GM12878 (cell line): Measurements from ENCODE around the gene ICE1. TPM values are rescaled to one million over a fixed set of nuclear protein-coding genes. Genes with fewer than 3 reads are reported as not detected.
A peak's percentile ranks its signal among the peaks of the same experiment; 100 is the strongest.
"Not testable (repeated sequence)": the region's sequence is repeated elsewhere in the genome, so short reads cannot be mapped to it uniquely, and the experiment has no call there.

Experiments
- ATAC-seq: fragments of 200-7000 bp; cut with Tn5 transposase; 3 replicates; pipeline ENCODE4 v1.9.1; 2020; ENCODE audit warnings: mild to moderate bottlenecking, moderate library complexity
- BruUV-seq: library from RNA; stranded (reverse); fragments of 400-500 nt; replicated peaks from 2 replicates; lab custom pipeline; 2021; lab: Mats Ljungman, UMichigan
- CTCF ChIA-PET: fragments of 300-600 bp; sonication (Branson Sonifier 250); formaldehyde crosslinking; extraction: SDS; loops from one replicate; lab custom pipeline; 2021; ENCODE audit warnings: inconsistent platforms; lab: Yijun Ruan, JAX
- POLR2A ChIA-PET: fragments of 350-600 bp; formaldehyde crosslinking; extraction: SDS; loops from one replicate; lab custom pipeline; 2021; ENCODE audit warnings: inconsistent platforms; lab: Charles Lee
- RAD21 ChIA-PET: fragments of 300-600 bp; sonication (Branson Sonifier 250); formaldehyde crosslinking; loops from one replicate; lab custom pipeline; 2023; ENCODE audit warnings: antibody characterized with exemption; ENCODE audit not compliant: unreplicated experiment; lab: Charles Lee
- SMC1A ChIA-PET: fragments of 300-600 bp; sonication (Branson Sonifier 250); formaldehyde crosslinking; loops from one replicate; lab custom pipeline; 2023; ENCODE audit not compliant: unreplicated experiment, uncharacterized antibody; lab: Charles Lee
- DNase-seq: peaks from one replicate; pipeline ENCODE4 v3.0.0-alpha.2; 2011; ENCODE audit warnings: low read depth, low spot score
- FAIRE-seq: peaks from 3 replicates; lab custom pipeline; 2011; peaks lifted over from hg19 to GRCh38; lab: Jason Lieb, UNC
- H2AFZ ChIP-seq: 2 replicates; pipeline ENCODE4 v1.6.0; 2011; ENCODE audit warnings: low read depth, low read length, control low read depth; ENCODE audit not compliant: control insufficient read depth
- H3K27ac ChIP-seq: 2 replicates; pipeline ENCODE4 v1.5.1; 2011; ENCODE audit warnings: control low read depth; ENCODE audit not compliant: control insufficient read depth, insufficient read depth
- H3K27me3 ChIP-seq, 2 experiments: replicated peaks in 1 of 2; 2 replicates each; pipeline versions ENCODE4 v1.6.0 to v1.6.1; 2011; ENCODE audit warnings: low read length in 1 of 2; ENCODE audit not compliant: control insufficient read depth in 2 of 2, insufficient read depth in 2 of 2
- H3K36me3 ChIP-seq, 2 experiments: 2 replicates each; pipeline ENCODE4 v1.5.1; 2011; ENCODE audit warnings: low read length in 1 of 2; ENCODE audit not compliant: control insufficient read depth in 2 of 2, insufficient read depth in 2 of 2
- H3K4me1 ChIP-seq: 2 replicates; pipeline ENCODE4 v1.6.1; 2011; ENCODE audit warnings: mild to moderate bottlenecking, low read length, moderate library complexity, mixed read lengths; ENCODE audit not compliant: control insufficient read depth, insufficient read depth
- H3K4me2 ChIP-seq: 2 replicates; pipeline ENCODE4 v1.6.0; 2011; ENCODE audit warnings: control low read depth; ENCODE audit not compliant: control insufficient read depth, insufficient read depth
- H3K4me3 ChIP-seq: fragments of 200-600 bp; sonication (generic); 2 replicates; pipeline ENCODE4 v1.5.1; 2016
- H3K79me2 ChIP-seq: 2 replicates; pipeline ENCODE4 v1.6.0; 2011; ENCODE audit warnings: low read length; ENCODE audit not compliant: control insufficient read depth, insufficient read depth
- H3K9ac ChIP-seq: 2 replicates; pipeline ENCODE4 v1.8.0; 2011; ENCODE audit warnings: low read length, control low read depth, mixed read lengths; ENCODE audit not compliant: control insufficient read depth, insufficient read depth
- H3K9me3 ChIP-seq: replicated peaks from 3 replicates; pipeline ENCODE4 v1.5.1; 2011; ENCODE audit warnings: mild to moderate bottlenecking, low read length; ENCODE audit not compliant: control insufficient read depth, insufficient read depth
- H4K20me1 ChIP-seq: 2 replicates; pipeline ENCODE4 v1.6.0; 2011; ENCODE audit not compliant: control insufficient read depth, insufficient read depth
- RAD21 ChIP-seq: IDR thresholded peaks from 2 replicates; pipeline ENCODE4 v1.6.1; 2011; ENCODE audit warnings: mild to moderate bottlenecking, low read depth, low read length, moderate library complexity; ENCODE audit not compliant: insufficient read depth
- WGBS: methylation state at CpG from one replicate; pipeline ENCODE4 v1.1.6; 2016; ENCODE audit warnings: low lambda C conversion rate; ENCODE audit not compliant: insufficient replicate concordance, insufficient coverage; ENCODE audit errors: missing lambda C conversion rate; 5-methylcytosine and 5-hydroxymethylcytosine counted together
- in situ Hi-C: fragments of 300-500 bp; cut with MboI; formaldehyde crosslinking; loops from 9 replicates; pipeline ENCODE4 v1.14.3; 2018; ENCODE audit warnings: mixed read lengths
- intact Hi-C: fragments of 100-400 bp; cut with micrococcal nuclease; formaldehyde crosslinking; loops from one replicate; pipeline ENCODE4 v1.14.2; 2022; ENCODE audit not compliant: unreplicated experiment
- polyA plus RNA-seq, 11 experiments: library from polyadenylated mRNA; depleted of rRNA in 4 of 11; unstranded in 6 of 11; stranded (reverse) in 5 of 11; fragments of >200 nt; fragmentation: Nextera tagmentation in 4 of 11; fragmentation: Illumina TruSeq in 1 of 11; extraction: Ambion mirVana in 4 of 11; extraction: Trizol in 1 of 11; gene quantifications; 1 replicate in 1 of 11; 2 replicates in 10 of 11; pipeline versions ENCODE4 v1.2.1 to v1.2.3, GENCODE V29; 2011 to 2016; ENCODE audit warnings: inconsistent platforms in 2 of 11, missing spikeins in 2 of 11, low read depth in 1 of 11
- total RNA-seq, 4 experiments: library from RNA; depleted of rRNA in 3 of 4; stranded (reverse); fragments of >200 nt in 3 of 4; fragmentation: Illumina TruSeq in 1 of 4; extraction: Trizol in 1 of 4; gene quantifications; 2 replicates each; pipeline versions ENCODE4 v1.2.1 to v1.2.3, GENCODE V29; 2013 to 2021
- TF ChIP-seq, protein P1 (sequence below), 3 experiments: IDR thresholded peaks in 2 of 3; conservative IDR thresholded peaks in 1 of 3; 2 replicates each; pipeline ENCODE4 v1.5.1; 2011; ENCODE audit warnings: low read depth in 3 of 3, low read length in 3 of 3, mild to moderate bottlenecking in 3 of 3, control low read depth in 2 of 3, moderate library complexity in 2 of 3, inconsistent platforms in 1 of 3, mixed read lengths in 1 of 3; ENCODE audit not compliant: control insufficient read depth in 2 of 3, insufficient read depth in 1 of 3; ENCODE audit errors: extremely low read depth in 1 of 3

Gene ICE1
- total and polyA plus RNA-seq, 10 of the 15 experiments (the other 5 are each of a cell fraction or from before 2014, with no cell fraction given) = 3.8 to 31.4 (median 18.9) TPM

- H3K4me2 ChIP-seq, RAD21 ChIA-PET, H3K79me2 ChIP-seq, H2AFZ ChIP-seq, DNase-seq, H3K36me3 ChIP-seq, BruUV-seq, FAIRE-seq, H4K20me1 ChIP-seq, H3K9me3 ChIP-seq, H3K27ac ChIP-seq, H3K4me1 ChIP-seq, ATAC-seq, H3K9ac ChIP-seq, POLR2A ChIA-PET, in situ Hi-C loops, H3K4me3 ChIP-seq, intact Hi-C loops, H3K27me3 ChIP-seq: not testable (repeated sequence)
- CTCF ChIA-PET = interaction anchor here (1.4 to 1.5 kb wide), 2 partner anchors 9 to 515 kb away, joined by 3 to 4 read pairs; no protein-coding TSS in a partner anchor
- SMC1A ChIA-PET = interaction anchor here (2.2 kb wide), 1 partner anchor 25 kb away, joined by 9 read pairs; no protein-coding TSS in a partner anchor
- WGBS = 65% methylated on average over 6 of the region's 6 CpGs
- TF ChIP-seq RAD21 = peak; percentile 26; the same call in 1 of the 2 replicates
- TF ChIP-seq, protein P1, sequence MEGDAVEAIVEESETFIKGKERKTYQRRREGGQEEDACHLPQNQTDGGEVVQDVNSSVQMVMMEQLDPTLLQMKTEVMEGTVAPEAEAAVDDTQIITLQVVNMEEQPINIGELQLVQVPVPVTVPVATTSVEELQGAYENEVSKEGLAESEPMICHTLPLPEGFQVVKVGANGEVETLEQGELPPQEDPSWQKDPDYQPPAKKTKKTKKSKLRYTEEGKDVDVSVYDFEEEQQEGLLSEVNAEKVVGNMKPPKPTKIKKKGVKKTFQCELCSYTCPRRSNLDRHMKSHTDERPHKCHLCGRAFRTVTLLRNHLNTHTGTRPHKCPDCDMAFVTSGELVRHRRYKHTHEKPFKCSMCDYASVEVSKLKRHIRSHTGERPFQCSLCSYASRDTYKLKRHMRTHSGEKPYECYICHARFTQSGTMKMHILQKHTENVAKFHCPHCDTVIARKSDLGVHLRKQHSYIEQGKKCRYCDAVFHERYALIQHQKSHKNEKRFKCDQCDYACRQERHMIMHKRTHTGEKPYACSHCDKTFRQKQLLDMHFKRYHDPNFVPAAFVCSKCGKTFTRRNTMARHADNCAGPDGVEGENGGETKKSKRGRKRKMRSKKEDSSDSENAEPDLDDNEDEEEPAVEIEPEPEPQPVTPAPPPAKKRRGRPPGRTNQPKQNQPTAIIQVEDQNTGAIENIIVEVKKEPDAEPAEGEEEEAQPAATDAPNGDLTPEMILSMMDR (IDR thresholded peaks at IDR 0.05 in 2 of 3, conservative IDR thresholded peaks at IDR 0.05 in 1 of 3; ENCODE audit: control insufficient read depth in 2 of 3, extremely low read depth in 1 of 3, insufficient read depth in 1 of 3, low read depth in 3 of 3, low read length in 3 of 3) = 0 out of 6 replicates have a peak, but pooled peaks of 1 of the 3 experiments have one; percentile 3
Measured at GRCh38 chr5:5394384-5394986, 28.0 kb upstream of the ICE1 start.

DNA sequence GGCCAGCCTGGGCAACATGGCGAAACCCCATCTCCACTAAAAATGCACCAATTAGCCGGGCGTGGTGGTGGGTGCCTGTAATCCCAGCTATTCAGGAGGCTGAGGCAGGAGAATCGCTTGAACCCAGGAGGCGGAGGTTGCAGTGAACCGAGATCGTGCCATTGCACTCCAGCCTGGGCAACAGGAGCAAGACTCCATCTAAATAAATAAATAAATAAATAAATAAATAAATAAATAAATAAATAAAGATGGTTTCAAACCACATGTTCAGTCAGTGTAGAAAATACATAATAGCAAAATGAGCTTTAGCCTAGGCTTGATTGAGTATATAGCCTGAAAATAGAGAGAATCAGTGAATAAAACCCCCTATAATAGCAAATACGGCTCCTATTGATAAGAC lies 27.4 kb upstream of the ICE1 start:
- H3K27me3 ChIP-seq, intact Hi-C loops, H3K27ac ChIP-seq, FAIRE-seq, ATAC-seq, H3K9ac ChIP-seq, in situ Hi-C loops, H3K79me2 ChIP-seq, BruUV-seq, POLR2A ChIA-PET, H2AFZ ChIP-seq, H3K36me3 ChIP-seq, H3K4me3 ChIP-seq, H4K20me1 ChIP-seq, RAD21 ChIA-PET, DNase-seq, H3K9me3 ChIP-seq, H3K4me1 ChIP-seq, H3K4me2 ChIP-seq: not testable (repeated sequence)
- ChIA-PET CTCF (interaction anchor here (0.5 to 1.5 kb wide), 4 partner anchors 8 to 1187 kb away, joined by 3 to 6 read pairs (median 4); no protein-coding TSS in a partner anchor), SMC1A (interaction anchor here (2.2 kb wide), 1 partner anchor 24 kb away, joined by 9 read pairs; no protein-coding TSS in a partner anchor)
- 93% methylated on average over 8 of the region's 8 CpGs for WGBS
